GM19468 (cell line): ENCODE data around the gene NPAS3.

ENCODE experiments used
- ATAC-seq: cut with Tn5 transposase; IDR thresholded peaks from one replicate; pipeline ENCODE4 v1.9.1; 2021; ENCODE audit warnings: mild to moderate bottlenecking, moderate library complexity, moderate number of reproducible peaks; ENCODE audit not compliant: unreplicated experiment; ENCODE audit errors: extremely low read depth

Gene NPAS3

GRCh38 chr14:33588771-33589170 lies 650.1 kb downstream of the NPAS3 start:
- ATAC-seq = no peak

GRCh38 chr14:33589334-33589733 lies 650.7 kb downstream of the NPAS3 start:
- no peak for ATAC-seq

GRCh38 chr14:33590891-33591630 lies 652.4 kb downstream of the NPAS3 start:
- ATAC-seq = no peak

- no peak for ATAC-seq
Observed at GRCh38 chr14:33592297-33592696, 653.6 kb downstream of the NPAS3 start.

- ATAC-seq = no peak
Observed at GRCh38 chr14:33596211-33597080, 657.8 kb downstream of the NPAS3 start.

- ATAC-seq = no peak
Observed at GRCh38 chr14:33598582-33598981, 659.9 kb downstream of the NPAS3 start.

GRCh38 chr14:33602396-33602795 lies 663.7 kb downstream of the NPAS3 start:
- ATAC-seq = no peak

GRCh38 chr14:33606591-33606990 lies 667.9 kb downstream of the NPAS3 start:
- no peak for ATAC-seq

- no peak for ATAC-seq
Observed at GRCh38 chr14:33609582-33609981, 670.9 kb downstream of the NPAS3 start.

- ATAC-seq = no peak
Observed at GRCh38 chr14:33610121-33610520, 671.4 kb downstream of the NPAS3 start.

GRCh38 chr14:33611405-33612196 lies 672.9 kb downstream of the NPAS3 start:
- no peak for ATAC-seq

- ATAC-seq = no peak
Observed at GRCh38 chr14:33612197-33612505, 673.5 kb downstream of the NPAS3 start.

GRCh38 chr14:33617154-33617553 lies 678.5 kb downstream of the NPAS3 start:
- no peak for ATAC-seq

- no peak for ATAC-seq
Observed at GRCh38 chr14:33618361-33619105, 679.9 kb downstream of the NPAS3 start.

GRCh38 chr14:33622496-33622895 lies 683.8 kb downstream of the NPAS3 start:
- ATAC-seq = no peak

GRCh38 chr14:33629792-33630191 lies 691.1 kb downstream of the NPAS3 start:
- ATAC-seq = no peak

GRCh38 chr14:33631021-33631420 lies 692.3 kb downstream of the NPAS3 start:
- ATAC-seq = no peak

- ATAC-seq = no peak
Observed at GRCh38 chr14:33631441-33631840, 692.8 kb downstream of the NPAS3 start.

- no peak for ATAC-seq
Observed at GRCh38 chr14:33634631-33635030, 696.0 kb downstream of the NPAS3 start.

GRCh38 chr14:33636716-33637115 lies 698.0 kb downstream of the NPAS3 start:
- no peak for ATAC-seq
